Measurements from ENCODE around the gene FAM193A. TPM values are rescaled to one million over a fixed set of nuclear protein-coding genes. Genes with fewer than 3 reads are reported as not detected.

The FAM193A gene
- polyA plus RNA-seq, 1 of the 3 experiments (the other 2 are of a cell fraction): 9.2 TPM

- POLR2A ChIA-PET: no interaction called here
Observed at GRCh38 chr4:2660596-2661211, 124.3 kb downstream of the FAM193A start.

More at GRCh38 chr4:2660596-2661211, 124.3 kb downstream of the FAM193A start:
- Histone ChIP-seq H3K79me2 (ENCODE audit: insufficient read depth) (peaks cover 5% of the 10 kb centered on the region; the same call in 1 of the 2 replicates), H3K9ac (no peak overlapping the region), H3K36me3 (replicated peaks in 1 of 2; ENCODE audit: control insufficient read depth in 1 of 2, insufficient read depth in 2 of 2, low read length in 1 of 2) (peaks cover 24 to 53% of the 10 kb centered on the region in 2 experiments), H3K9me3 (no peaks in the 10 kb centered on the region), H3K4me2 (no peak overlapping the region), H3K27me3 (ENCODE audit: insufficient read depth) (no peaks in the 10 kb centered on the region), H3K9me2 (no peaks in the 10 kb centered on the region), H3K27ac (ENCODE audit: low read depth in 2 of 2, low read length in 1 of 2) (no peak overlapping the region), H3K4me1 (ENCODE audit: control insufficient read depth in 1 of 2, insufficient read depth in 2 of 2, low read depth in 1 of 2, low read length in 1 of 2) (no peaks in the 10 kb centered on the region), H4K20me1 (ENCODE audit: insufficient read depth) (peaks cover 4% of the 10 kb centered on the region; the same call in 1 of the 2 replicates), H2AFZ (ENCODE audit: low read depth) (no peak overlapping the region), H3F3A (replicated peaks; ENCODE audit: insufficient read depth) (peaks cover 16% of the 10 kb centered on the region), H3K4me3 (ENCODE audit: low read depth in 2 of 2, low read length in 1 of 2) (no peak overlapping the region)
- CTCF ChIA-PET: no interaction called here
- TF ChIP-seq REST (IDR thresholded peaks at IDR 0.05; ENCODE audit: low read depth, low read length) (no peak), RXRA (IDR thresholded peaks at IDR 0.05; ENCODE audit: borderline replicate concordance, low read depth) (no peak), CTCF (IDR thresholded peaks at IDR 0.05) (no peak), IRF3 (IDR thresholded peaks at IDR 0.05; ENCODE audit: low read depth, low read length) (no peak), SIN3A (IDR thresholded peaks at IDR 0.05; ENCODE audit: borderline replicate concordance, low read depth, low read length) (no peak), TCF12 (IDR thresholded peaks at IDR 0.05) (no peak), TEAD4 (IDR thresholded peaks at IDR 0.05; ENCODE audit: borderline replicate concordance, insufficient read depth) (no peak), NFIC (IDR thresholded peaks at IDR 0.05; ENCODE audit: borderline replicate concordance) (no peak), ELF1 (IDR thresholded peaks at IDR 0.05) (no peak), RAD21 (IDR thresholded peaks at IDR 0.05; ENCODE audit: low read length) (no peak), JUND (IDR thresholded peaks at IDR 0.05) (no peak), GATA2 (CRISPR knock-in tag; IDR thresholded peaks at IDR 0.05) (no peak), FOXM1 (IDR thresholded peaks at IDR 0.05; ENCODE audit: low read depth) (no peak)
- TF ChIP-seq, protein P1, sequence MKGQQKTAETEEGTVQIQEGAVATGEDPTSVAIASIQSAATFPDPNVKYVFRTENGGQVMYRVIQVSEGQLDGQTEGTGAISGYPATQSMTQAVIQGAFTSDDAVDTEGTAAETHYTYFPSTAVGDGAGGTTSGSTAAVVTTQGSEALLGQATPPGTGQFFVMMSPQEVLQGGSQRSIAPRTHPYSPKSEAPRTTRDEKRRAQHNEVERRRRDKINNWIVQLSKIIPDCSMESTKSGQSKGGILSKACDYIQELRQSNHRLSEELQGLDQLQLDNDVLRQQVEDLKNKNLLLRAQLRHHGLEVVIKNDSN (IDR thresholded peaks at IDR 0.05; ENCODE audit: borderline replicate concordance, low read depth): no peak
- TF ChIP-seq, protein P2, sequence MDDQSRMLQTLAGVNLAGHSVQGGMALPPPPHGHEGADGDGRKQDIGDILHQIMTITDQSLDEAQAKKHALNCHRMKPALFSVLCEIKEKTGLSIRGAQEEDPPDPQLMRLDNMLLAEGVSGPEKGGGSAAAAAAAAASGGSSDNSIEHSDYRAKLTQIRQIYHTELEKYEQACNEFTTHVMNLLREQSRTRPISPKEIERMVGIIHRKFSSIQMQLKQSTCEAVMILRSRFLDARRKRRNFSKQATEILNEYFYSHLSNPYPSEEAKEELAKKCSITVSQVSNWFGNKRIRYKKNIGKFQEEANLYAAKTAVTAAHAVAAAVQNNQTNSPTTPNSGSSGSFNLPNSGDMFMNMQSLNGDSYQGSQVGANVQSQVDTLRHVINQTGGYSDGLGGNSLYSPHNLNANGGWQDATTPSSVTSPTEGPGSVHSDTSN (IDR thresholded peaks at IDR 0.05): no peak
- no peak for DNase-seq
- 99% methylated on average over 6 of the region's 8 CpGs for WGBS (ENCODE audit: low lambda C conversion rate)

Measured in SK-N-SH (cell line).